ENCODE data around the gene HIPK3.
"Not testable (repeated sequence)": the region's sequence is repeated elsewhere in the genome, so short reads cannot be mapped to it uniquely, and the experiment has no call there.

The HIPK3 gene

DNA sequence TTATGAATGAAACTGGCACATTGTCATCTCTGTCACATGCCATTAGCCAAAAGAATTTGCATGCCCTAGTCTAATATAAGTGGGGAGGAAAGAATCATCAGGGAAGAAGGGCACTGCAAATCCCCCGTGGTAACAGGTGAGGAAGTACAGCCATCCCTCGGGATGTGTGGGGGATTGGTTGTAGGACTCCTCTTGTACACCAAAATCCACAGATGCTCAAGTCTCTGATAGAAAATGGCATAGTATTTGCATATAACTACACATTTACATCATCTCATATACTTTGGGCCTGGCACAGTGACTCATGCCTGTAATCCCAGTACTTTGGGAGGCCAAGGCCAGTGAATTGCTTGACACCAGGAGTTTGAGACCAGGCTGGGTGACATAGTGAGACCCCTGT is 109.7 kb downstream of the HIPK3 start:
- FAIRE-seq, result no peak

DNA sequence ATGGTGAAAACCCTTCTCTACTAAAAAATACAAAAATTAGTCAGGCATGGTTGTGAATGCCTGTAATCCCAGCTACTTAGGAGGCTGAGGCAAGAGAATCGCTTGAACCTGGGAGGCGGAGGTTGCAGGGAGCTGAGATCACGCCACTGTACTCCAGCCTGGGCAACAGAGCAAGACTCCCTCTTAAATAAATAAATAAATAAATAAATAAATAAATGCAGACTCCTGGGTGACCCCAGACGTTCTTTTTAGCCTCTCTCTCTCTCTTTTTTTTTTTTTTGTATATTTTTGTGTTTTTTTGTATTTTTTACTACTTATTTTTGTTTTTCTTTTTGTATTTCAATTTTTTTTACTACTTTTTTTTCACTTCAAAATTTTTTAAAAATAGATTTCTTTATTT is 111.3 kb downstream of the HIPK3 start:
- FAIRE-seq, result not testable (repeated sequence)

DNA sequence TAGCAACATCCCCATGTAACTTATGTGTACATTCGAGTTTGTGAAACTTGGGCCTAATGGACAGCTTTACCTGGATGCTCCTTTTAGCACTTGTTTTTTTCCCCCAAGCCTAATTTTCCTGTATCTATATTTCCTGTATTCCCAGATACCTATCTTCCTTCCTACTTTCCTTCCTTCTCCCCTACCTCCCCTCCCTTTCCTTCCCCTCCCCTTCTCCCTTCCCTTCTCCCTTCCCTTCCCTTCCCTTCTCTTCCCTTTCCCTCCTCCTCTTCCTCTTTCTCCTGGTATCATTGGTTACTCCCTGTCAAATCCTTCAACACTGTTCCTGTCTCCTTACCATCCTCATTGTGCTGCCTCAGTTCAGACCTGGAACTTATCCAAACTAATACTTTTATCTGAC is 111.8 kb downstream of the HIPK3 start:
- FAIRE-seq, result no peak

DNA sequence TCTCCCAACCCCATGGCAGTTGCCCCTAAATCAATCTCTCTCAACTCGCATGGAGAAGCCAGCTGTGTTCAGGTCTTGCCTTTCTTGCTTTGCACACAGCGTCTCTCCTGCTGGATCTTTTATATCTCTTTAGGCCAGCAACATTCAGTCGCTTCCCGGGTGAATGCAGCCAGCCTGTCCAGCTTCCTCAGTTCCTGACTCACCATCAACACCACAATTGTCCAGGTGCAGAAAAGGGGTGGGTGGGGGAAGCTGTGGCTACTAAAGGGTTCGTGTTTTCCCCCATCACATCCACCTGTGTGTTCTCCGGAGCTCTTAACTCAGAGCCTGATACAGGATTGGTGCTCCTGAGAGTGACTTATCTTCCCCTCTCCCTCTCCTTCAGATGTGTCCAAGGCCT is 116.5 kb downstream of the HIPK3 start:
- FAIRE-seq, result no peak

DNA sequence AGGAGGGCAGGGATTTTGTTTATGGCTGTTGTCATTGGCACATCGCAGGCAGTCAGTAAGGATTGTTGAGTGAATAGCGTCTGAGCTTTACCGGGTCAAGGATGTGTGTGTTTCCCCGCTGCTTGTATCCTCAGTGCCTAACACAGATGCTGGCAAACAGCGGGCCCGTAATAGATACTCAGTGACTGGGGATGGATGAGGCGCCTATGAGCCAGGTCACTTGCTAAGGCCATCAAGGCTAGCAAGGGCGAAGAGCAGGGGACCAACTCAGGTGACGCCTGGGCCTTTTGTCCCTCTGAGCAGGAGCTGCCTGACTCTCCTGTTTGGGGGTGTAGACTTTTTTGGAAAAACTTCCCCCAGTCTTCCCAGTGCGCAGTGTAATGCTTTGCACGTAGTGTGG is 118.1 kb downstream of the HIPK3 start:
- no peak for FAIRE-seq

DNA sequence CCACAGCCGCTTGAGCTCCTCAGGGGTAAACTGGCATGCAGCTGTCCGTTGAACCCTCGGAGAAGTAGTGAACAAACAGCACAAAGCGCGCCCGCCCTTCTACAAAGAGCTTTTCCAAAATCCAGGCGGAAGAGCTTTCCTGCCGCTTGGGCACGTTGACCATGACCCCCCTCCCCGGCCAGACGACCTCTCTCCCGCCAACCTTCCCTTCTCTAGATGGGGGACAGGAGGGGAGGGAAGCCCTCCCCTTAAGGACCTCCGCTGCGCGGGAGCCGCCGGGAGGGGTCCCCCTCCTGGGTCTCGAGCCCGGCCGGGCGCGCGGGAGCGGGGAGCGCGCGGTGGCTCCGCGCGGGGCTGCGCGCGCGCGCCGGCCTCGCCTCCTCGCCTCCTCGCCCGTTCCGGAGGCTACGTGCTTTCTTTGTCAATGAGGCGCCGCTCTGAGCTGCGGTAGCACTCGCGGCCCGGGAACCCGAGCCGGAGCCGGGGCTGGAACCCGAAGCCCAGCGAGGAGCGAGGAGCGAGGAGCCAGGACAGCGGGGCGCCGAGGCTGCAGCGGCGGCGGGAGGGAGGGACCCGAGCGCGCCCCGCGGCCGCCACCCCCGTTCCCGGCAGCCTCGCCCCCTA is 118.6 kb downstream of the HIPK3 start, which contains the start of gene KIAA1549L:
Gene KIAA1549L, plus strand, starts transcription at position 421 of the 624 bp plus-strand sequence.
- FAIRE-seq, result no peak

DNA sequence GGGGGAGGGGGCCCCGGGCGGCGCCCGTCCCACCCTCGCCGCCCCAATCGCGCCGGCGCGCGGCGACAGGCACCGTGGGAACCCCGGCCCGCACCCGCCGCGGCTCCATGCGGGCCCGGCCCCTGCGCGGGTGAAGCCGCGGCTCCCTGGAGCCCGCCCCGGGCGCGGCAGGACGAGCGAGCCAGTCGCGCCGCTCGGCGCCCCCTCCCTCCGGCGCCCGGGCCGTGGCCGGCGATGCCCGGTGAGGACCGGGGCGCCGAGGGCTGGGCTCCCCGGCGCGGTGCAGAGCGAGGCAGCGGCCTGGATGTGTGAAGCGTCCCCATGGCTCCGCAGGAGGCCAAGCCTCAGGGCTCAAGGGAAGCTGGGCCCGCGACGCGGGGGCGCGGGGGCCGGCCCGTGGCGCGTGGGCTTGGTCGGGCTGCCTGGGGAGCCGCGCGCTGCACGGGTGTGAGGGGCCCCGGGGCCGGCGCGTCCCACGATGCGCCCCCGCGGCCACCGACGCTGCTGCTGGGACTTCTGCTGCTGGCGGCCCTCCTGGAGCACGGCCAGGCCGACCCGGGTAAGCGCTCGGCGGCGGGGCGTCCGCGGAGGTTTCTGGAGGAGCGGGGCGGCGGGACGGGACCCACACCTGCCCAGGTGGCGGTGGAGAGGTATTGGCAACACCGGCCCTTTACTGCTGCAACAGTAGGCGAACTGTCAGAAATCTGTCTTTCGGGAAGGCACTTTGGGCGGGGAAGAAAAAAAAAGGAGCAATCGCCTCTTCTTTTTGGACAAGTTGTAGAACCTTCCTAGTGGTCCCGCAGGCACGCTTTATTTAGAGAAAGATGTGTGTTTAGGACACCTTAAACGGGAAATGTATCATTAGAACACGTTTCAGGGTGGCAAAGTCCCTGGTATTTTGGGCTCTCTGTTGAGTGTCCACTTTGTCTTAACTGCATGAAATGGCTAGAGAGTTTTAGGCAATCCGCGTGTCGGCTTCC is 119.4 kb downstream of the HIPK3 start:
- no peak for FAIRE-seq

DNA sequence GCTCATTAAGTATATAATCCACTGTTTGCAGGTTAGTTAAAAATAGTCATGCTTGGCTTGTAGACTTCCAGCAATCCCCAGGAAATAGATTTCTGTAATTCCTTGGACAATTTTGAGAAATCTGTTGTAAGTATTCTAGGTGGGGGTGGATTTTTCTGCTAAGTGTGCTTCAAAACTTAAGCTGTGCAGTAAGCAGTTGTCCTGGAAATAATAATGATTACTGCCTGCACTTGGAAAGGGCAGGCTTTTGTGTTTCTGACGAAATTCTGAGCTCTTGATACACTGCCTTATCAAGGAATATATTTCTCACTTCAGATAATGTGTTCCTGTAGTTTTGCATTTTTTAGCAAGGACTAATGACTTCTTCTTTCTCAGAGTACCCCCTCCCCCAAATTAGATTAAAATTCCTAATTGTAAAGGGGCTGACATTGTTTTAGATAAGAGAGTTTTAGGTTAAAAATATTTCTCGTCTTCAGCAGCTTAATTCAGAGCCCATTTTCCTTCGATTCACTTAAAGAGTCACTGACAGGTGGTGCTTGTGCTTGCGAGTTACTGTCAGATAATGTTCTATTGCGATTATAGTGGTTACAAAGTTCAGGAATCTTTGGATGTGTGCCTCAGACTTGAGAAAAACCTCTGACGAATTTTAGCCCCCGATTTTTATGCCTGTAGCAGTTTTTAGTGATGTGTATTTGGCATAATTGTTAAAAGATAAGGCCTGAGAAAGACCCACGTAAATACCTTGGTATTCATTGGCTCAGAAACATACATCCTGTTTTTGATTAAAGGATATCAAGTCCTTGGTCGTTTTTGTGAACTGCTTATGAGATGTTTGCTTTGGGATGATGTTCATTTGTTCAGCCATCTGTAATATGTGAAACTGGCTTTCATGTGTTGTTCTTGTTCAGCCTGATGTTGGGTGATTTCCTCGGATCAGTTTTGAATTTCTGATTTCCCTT is 120.5 kb downstream of the HIPK3 start:
- FAIRE-seq, result no peak

DNA sequence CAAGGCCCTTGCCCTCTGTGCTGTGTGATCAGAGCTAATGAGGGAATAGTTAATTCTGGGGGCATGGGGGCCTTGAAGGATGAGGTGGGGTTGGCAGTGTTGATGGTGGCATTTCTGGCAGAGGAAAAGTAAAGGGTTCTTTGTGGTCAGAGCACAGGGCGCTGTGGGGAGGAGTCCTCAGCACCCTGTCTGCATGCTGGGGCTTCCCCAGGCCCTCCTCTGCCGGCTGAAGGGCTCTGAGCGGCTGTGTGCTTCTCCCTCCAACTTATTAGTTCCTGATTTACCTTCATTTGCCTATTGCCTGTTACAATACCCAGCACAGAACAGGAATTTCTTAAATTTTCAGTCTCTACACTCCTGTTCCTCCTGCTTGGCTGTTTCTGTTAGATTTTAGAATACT is 122.8 kb downstream of the HIPK3 start:
- no peak for FAIRE-seq

DNA sequence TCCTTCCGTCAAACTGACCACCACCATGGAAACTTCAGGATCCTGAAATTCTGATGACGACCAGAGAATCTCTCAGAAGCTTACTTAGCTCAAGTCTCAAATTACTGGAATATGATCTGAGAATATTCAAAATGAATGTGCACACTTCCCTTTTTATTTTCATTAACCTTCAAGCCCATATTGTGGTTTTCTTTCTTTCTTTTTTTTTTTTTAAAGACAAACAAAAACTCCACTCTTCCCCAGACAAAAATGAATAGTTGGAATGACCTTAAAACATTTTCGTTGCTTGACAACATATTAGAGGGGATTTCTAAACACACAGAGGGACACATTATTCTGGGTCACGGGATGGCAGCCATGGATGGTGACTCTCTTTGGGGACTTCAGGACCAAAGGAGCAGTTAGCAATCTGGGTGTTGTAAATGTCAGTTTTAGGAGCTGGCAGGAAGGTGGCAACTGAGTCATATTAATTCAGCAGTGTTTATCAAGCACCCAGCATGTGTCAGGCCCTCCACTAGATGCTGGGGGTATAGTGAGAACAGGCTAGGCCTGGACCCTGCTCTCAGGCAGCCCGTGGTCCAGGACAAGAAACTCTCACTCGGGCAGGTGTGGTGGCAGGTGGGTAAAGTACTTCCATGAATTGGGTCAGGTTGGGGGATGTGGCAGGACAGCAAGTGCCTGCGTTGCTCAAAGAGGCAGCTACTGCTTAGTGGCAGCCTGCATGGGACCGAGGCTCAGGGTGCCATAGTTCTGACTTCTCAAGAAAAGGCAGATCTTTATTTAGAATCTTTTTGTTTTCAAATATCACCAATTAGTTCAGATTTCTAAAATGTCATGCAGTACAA is 126.1 kb downstream of the HIPK3 start:
- FAIRE-seq, result no peak

DNA sequence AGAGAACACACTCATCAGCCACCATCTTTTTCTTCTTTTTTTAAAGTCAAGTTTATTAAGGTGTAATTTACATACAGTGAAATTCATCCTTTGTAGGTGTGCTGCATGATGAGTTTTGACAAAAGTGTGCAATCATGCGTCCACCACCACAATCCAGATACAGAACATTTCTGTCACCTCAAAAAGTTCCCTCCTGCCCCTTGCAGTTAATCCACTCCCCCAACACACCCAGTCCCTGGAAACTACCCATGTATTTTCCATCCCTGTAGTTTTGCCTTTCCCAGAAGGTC is 126.7 kb downstream of the HIPK3 start:
- FAIRE-seq, result no peak

DNA sequence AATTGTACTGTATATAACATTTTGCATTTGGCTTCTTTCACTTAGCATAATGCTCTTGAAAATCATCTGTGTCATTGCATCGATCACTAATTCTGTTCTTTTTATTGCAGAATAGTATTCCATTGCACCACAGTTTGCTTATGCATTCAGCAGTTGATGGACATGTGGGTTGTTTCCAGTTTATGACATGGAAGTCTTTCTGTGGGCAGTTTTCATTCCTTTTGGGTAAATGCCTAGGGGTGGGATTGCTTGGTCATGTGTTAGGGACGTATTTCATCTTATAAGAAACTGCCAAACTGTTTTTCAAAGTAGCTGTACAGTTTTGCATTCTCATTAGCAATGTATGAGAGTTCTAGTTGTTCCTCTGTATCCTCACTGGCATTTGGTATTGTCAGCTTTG is 127.0 kb downstream of the HIPK3 start:
- no peak for FAIRE-seq

DNA sequence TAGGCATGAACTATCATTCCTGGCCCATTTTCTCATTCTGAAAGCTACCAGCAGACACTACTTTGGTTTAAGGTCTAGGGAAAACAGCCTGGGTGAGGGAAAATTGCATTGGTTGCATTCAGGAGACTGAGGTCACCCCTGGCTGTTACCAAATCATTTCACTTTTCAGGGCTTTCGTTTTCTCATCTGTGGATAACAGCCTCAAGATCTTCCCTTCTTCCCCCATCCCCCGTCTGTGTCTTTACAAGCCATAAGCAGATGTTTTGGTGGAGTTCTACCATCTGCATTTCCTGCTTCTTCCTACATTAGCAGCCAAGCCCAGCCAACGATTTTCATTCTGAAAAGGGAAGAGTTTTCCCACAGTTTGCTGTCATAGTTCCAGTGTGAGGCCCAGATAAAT is 130.4 kb downstream of the HIPK3 start:
- no peak for FAIRE-seq

DNA sequence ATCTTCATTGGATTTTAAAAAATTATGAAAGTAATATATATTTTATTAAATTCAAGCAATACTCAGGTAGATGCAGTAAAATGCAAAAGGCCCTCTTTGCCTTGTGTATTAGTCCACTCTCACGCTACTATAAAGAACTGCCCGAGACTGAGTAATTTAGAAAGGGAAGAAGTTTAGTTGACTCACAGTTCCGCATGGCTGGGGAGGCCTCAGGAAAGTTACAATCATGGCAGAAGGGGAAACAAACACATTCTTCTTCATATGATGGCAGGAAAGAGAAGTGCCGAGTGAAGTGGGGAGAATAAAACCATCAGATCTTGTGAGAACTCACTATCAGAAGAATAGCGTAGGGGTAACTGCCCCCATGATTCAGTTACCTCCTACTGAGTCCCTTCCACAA is 130.8 kb downstream of the HIPK3 start:
- FAIRE-seq, result no peak

DNA sequence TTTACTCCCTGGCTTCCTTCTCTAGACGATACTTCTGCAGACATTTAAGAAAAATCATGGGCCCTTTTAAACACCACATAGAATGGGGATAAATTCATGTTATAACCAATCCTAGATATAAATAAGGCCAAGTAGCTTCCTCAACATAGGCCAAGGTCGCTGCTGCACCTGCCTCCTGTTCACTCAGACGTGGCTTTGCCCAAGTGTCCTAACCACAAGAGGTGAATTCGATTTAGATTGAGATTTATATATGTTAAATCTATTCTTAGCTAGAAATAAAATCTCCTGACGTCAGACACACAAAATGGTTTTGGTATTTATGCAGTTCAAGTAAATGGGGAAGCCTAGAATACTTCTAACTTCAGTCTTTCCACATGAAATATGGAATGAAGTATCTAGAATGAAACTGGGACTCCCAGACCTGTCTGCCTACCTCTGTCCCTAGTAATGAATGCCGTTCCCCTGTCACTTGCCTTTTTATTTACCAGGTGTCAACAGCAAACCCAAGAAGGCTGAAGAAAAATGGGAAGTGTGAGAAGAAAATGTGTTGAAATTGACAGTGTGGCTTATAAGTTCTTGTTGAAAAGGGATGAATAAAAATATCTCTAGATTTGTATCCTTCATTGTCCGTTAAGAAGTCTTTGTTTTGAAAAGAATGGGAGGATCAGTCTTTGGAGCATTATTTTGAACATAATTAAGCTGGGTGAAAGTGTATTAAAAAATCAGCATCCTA is 131.8 kb downstream of the HIPK3 start:
- FAIRE-seq, result no peak

DNA sequence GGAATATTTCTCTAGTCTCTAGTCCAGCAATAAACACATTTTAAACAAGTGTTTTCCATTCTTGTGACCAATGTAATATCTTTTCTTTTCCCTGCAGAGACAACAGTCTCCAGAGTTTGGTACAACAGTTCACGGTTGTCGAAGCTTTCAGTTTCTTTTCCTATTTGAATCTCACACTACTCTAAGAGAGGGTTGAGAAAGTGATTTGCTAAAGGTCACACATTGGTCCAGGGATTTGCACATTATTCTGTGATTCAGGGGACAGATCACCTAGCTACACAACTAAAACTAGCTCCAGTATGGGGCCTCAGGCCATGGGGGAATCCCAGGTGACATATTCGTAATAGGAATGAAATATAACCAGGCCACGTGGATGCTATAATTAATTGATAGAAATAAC is 132.5 kb downstream of the HIPK3 start:
- no peak for FAIRE-seq

DNA sequence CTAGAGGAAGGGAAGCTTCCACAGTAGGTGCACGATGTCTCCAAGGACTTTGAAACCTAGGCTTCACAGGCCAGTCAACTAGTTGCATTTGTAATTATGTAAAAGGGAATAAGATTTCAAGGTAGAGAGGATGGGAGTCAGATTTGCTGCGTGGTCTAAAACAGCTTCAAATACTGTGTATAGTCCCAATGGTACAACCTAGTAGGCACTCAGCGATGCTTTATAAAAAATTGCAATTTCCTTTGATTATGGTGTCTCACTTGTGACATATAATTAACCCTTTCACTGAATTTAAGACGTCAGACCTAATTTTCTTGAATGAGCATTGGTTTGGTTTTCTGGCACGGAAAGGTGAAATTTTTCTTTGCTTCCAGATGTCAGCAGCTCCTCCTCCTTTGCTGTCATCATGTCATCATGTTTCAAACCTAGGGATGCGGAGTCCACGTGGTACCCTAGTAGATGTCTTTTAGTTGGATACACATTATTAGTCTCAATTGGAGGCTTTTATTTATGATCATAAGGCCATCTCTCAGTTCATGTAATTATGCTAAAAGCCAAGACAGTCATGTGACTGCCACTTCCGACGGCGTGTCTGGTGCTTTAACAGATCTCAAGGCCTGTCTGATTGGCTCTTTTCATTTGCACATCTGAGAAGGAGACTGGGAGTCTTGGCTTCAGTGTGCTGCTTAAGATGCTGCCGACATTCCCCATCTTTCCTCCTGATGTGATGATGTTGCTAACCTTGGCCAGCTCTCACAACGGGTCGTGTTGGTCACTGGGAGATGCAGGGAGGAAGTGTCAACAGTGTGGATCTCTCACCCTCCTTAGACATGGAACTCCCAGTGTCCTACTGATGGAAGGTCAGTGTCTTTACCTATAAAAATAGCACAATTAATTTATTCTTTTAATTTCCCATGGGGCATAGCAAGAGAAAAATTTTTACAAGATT is 134.0 kb downstream of the HIPK3 start:
- no peak for FAIRE-seq

DNA sequence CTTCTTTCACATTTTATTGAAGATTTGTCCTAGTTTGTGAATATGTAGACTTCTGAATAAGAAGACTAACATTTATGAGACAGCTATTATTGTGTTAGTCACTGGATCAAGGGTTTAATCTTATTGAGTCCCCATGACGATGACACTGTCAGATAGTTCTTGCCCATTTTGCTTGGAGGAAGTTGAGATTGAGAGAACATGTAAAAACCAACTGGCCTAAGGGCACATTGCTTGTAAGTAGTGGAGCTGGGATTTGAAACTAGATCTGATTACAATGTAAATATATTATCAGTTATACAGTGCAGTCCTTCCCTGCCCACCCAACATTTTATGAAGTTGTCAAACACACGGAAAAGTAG is 134.7 kb downstream of the HIPK3 start:
- no peak for FAIRE-seq

DNA sequence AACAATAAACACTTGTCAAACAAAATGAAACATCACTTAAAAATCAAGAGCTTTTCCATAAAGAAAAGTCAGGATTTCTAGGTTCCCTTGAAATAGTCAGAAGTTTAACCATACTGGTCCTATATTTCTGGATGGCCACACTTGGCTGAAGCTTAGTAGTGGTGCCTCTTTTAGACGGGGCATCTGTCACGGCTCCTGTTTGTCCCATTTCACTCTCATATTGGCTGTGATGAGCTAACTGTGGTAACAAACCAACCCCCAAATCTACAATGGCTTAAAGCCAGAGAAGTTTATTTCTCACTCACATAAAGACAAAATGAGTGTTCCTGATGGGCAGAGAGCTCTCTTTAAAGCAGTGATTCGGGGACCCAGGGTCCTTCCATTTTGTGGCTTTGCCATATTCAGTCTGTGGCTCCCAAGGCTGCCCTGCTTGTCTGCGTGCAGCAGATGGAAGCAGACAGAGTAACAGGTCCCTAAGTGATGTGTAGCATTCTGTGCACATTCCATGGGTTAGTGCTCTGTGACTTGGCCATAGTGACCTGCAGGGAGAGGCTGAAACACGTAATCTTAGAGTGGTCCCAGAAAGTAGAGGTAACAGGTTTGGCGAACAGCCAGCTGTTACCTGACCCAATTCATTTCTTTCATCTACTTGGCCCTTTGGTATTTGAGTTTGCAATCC is 137.4 kb downstream of the HIPK3 start:
- no peak for FAIRE-seq

DNA sequence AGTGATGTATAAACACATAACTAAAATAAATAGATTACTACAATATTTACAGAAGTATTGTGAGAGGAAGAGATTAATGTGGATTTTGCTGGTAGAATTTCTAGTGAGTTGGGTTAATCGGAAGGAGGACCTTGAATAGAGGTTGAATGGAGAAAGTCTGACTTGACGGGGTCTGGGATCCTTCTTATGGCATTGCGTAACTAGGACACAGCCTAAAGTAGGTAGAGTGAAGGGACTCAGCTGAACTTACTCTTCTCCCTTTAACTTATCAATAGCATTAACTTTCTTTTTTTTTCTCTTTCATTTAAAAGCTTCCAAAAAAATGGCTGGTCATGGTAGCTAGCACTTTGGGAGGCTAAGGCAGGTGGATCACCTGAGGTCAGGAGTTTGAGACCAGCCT is 139.2 kb downstream of the HIPK3 start:
- no peak for FAIRE-seq
